Kidney capillary endothelial cell (primary cell): ENCODE results near the gene CYB5A.

Experiments
- DNase-seq: peaks from one replicate; pipeline ENCODE4 v3.0.0-alpha.2; 2018; ENCODE audit warnings: low spot score

The CYB5A gene

GRCh38 chr18:74244554-74244953 lies 47.2 kb downstream of the CYB5A start:
- DNase-seq = no peak

GRCh38 chr18:74243127-74243526 lies 48.6 kb downstream of the CYB5A start:
- DNase-seq = no peak

GRCh38 chr18:74242438-74243096 lies 49.2 kb downstream of the CYB5A start:
- DNase-seq = no peak

- DNase-seq = no peak
Observed at GRCh38 chr18:74241970-74242369, 49.8 kb downstream of the CYB5A start.

- DNase-seq = no peak
Observed at GRCh38 chr18:74241426-74241825, 50.3 kb downstream of the CYB5A start.

GRCh38 chr18:74239567-74239966 lies 52.2 kb downstream of the CYB5A start:
- no peak for DNase-seq

- DNase-seq = peak; percentile 52
Observed at GRCh38 chr18:74234326-74235171, 57.2 kb downstream of the CYB5A start.

- DNase-seq = no peak
Observed at GRCh38 chr18:74233933-74234325, 57.8 kb downstream of the CYB5A start.

- no peak for DNase-seq
Observed at GRCh38 chr18:74230922-74231714, 60.6 kb downstream of the CYB5A start.

- no peak for DNase-seq
Observed at GRCh38 chr18:74229891-74230290, 61.9 kb downstream of the CYB5A start.

GRCh38 chr18:74229005-74229404 lies 62.8 kb downstream of the CYB5A start:
- no peak for DNase-seq

GRCh38 chr18:74228312-74228711 lies 63.5 kb downstream of the CYB5A start:
- DNase-seq = no peak

- no peak for DNase-seq
Observed at GRCh38 chr18:74226666-74227065, 65.1 kb downstream of the CYB5A start.

- no peak for DNase-seq
Observed at GRCh38 chr18:74226156-74226555, 65.6 kb downstream of the CYB5A start.

GRCh38 chr18:74225193-74225840 lies 66.4 kb downstream of the CYB5A start:
- no peak for DNase-seq

GRCh38 chr18:74222710-74223494 lies 68.9 kb downstream of the CYB5A start:
- DNase-seq = no peak

- no peak for DNase-seq
Observed at GRCh38 chr18:74221081-74221480, 70.7 kb downstream of the CYB5A start.

- DNase-seq = no peak
Observed at GRCh38 chr18:74219056-74219455, 72.7 kb downstream of the CYB5A start.

- no peak for DNase-seq
Observed at GRCh38 chr18:74217476-74218143, 74.2 kb downstream of the CYB5A start.

- DNase-seq = no peak
Observed at GRCh38 chr18:74216661-74217110, 75.1 kb downstream of the CYB5A start.

GRCh38 chr18:74215863-74216262 lies 75.9 kb downstream of the CYB5A start:
- no peak for DNase-seq
